Muscle of leg (tissue), 11 donors: ENCODE measurements around the gene SLC66A2. TPM values are rescaled to one million over a fixed set of nuclear protein-coding genes. Genes with fewer than 3 reads are reported as not detected.
"Not testable (repeated sequence)": the region's sequence is repeated elsewhere in the genome, so short reads cannot be mapped to it uniquely, and the experiment has no call there.

Experiments used
- DNase-seq: peaks from one replicate; pipeline ENCODE4 v3.0.0; 2013
- H3K27ac ChIP-seq: one replicate; pipeline ENCODE4 v1.5.1; 2013; ENCODE audit warnings: mild to moderate bottlenecking, low read length, control low read depth
- H3K27me3 ChIP-seq: one replicate; pipeline ENCODE4 v1.6.1; 2013; ENCODE audit warnings: low read length; ENCODE audit not compliant: control insufficient read depth, insufficient read depth
- H3K36me3 ChIP-seq: one replicate; pipeline ENCODE4 v1.6.1; 2013; ENCODE audit warnings: low read length; ENCODE audit not compliant: control insufficient read depth, insufficient read depth
- H3K4me1 ChIP-seq: one replicate; pipeline ENCODE4 v1.6.1; 2013; ENCODE audit warnings: low read length; ENCODE audit not compliant: control insufficient read depth, insufficient read depth
- H3K4me3 ChIP-seq: one replicate; pipeline ENCODE4 v1.5.1; 2013; ENCODE audit warnings: low read length, control low read depth
- H3K9me3 ChIP-seq: replicated peaks from 2 replicates; pipeline ENCODE4 v1.6.1; 2013; ENCODE audit warnings: low read depth, low read length; ENCODE audit not compliant: control insufficient read depth
- WGBS: methylation state at CpG from one replicate; pipeline ENCODE4 v1.1.5; 2013; ENCODE audit warnings: missing lambda C conversion rate; ENCODE audit not compliant: insufficient coverage; 5-methylcytosine and 5-hydroxymethylcytosine counted together
- polyA plus RNA-seq, 8 donors: library from polyadenylated mRNA; unstranded; fragments of 120-200 nt; gene quantifications; one replicate each; pipeline versions ENCODE4 v1.2.1 to v1.2.3, GENCODE V29; 2013; ENCODE audit warnings: inconsistent platforms in 1 of 8, low replicate concordance in 1 of 8; ENCODE audit not compliant: insufficient read length in 8 of 8, insufficient read depth in 1 of 8
- total RNA-seq: library from RNA; stranded (reverse); fragments of 120-200 nt; gene quantifications from one replicate; pipeline ENCODE4 v1.2.4, GENCODE V29; 2013

The SLC66A2 gene
- total and polyA plus RNA-seq, 9 donors = 23.1 to 33.7 (median 25.8) TPM

DNA sequence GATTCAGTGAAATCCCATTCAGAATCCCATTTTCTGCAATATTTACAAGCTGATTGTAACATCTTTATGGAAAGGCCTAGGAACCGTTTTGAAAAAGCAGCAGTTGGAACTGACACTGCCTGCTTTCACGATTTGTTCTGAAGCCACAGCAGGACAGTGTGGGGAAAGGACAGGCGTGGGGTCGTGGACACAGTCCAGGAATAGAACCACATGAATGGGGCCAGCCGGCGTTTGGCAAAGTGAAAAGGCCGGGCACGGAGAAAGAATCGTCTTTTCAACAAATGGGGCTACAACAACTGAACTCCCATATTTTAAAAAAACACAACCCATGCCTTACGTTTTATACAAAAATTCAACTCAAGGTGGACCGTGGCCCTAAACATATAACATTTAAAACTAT lies 69.8 kb downstream of the SLC66A2 start:
- Histone ChIP-seq H3K4me1 (peaks cover 3% of the 10 kb centered on the region), H3K9me3 (peaks cover 5% of the 10 kb centered on the region), H3K27ac (no peak overlapping the region), H3K36me3 (no peaks in the 10 kb centered on the region), H3K4me3 (no peak overlapping the region), H3K27me3 (peaks cover 5% of the 10 kb centered on the region)
- no peak for DNase-seq
- WGBS = 80% methylated on average over 3 of the region's 11 CpGs

DNA sequence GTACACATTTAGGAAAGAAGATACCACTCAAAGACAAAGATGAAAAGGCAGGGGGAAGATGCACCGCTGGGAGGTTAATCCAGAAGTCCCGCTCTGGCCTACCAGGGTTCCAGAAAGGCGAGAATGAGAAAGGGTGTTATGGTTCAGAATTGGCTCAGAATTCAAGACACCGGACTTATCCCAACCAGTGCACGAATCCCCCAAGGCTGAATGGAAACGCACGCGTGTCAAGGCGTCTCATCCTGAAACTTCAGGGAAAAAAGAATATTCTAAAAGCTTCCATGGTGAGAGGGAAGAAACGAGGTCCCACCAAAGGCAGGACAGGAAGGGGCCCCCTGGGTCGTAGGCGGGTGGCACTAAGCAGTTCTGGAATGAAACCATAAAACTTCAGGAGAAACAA lies 71.9 kb downstream of the SLC66A2 start:
- Histone ChIP-seq H3K4me1 (peaks cover 3% of the 10 kb centered on the region), H3K9me3 (peaks cover 5% of the 10 kb centered on the region), H3K36me3 (no peaks in the 10 kb centered on the region), H3K27me3 (peaks cover 10% of the 10 kb centered on the region), H3K27ac (no peak overlapping the region), H3K4me3 (no peak overlapping the region)
- WGBS = 88% methylated on average over 10 of the region's 12 CpGs
- DNase-seq = no peak

DNA sequence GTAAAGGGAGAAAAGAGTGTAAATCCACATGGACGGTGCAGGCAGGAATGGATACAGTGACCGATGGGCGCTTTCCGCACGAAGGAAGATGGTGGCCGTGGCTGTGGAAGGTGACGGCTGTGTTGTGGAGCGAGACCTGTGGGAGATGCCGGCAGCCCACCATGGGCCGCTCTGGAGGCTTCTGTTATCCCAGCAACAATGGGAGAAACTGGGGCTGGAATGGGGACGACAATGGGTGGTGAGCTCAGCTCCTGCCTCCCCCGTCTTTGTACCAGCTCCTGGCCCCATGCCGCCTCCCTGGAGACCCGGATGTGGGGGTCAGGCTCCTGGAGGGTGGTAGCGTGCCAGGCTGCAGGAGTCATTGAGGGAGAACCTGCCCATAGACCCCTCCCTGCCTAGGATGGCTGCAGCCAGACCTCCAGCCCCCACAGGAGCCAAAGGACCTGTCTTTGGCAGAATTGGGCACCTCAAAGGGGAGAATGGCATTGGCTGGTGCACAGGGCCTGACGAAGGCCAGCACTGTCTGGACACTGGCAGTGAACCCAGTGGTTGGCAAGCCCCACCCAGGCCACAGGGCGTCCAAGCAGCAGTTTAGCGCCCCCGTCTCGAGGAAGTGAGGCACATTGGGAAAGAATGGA lies 72.6 kb downstream of the SLC66A2 start:
- Histone ChIP-seq H3K27ac (no peak overlapping the region), H3K4me3 (no peak overlapping the region), H3K4me1 (peaks cover 5% of the 10 kb centered on the region), H3K36me3 (no peaks in the 10 kb centered on the region), H3K9me3 (peaks cover 5% of the 10 kb centered on the region), H3K27me3 (peaks cover 10% of the 10 kb centered on the region)
- DNase-seq = no peak
- WGBS = 89% methylated on average over 19 of the region's 20 CpGs

DNA sequence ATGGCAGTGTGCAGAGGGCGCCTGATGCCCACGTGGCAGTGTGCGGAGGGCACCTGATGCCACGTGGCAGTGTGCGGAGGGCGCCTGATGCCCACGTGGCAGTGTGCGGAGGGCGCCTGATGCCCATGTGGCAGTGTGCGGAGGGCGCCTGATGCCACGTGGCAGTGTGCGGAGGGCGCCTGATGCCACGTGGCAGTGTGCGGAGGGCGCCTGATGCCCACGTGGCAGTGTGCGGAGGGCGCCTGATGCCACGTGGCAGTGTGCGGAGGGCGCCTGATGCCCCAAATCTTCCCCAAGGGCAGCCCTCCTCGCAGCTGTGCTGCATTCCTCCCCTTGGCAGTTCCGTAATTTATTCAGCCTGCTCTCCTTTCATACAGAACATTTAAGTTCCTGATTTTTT lies 73.2 kb downstream of the SLC66A2 start:
- H3K27ac ChIP-seq, H3K27me3 ChIP-seq, DNase-seq, H3K4me3 ChIP-seq, H3K4me1 ChIP-seq, H3K36me3 ChIP-seq, H3K9me3 ChIP-seq: not testable (repeated sequence)
- WGBS = 97% methylated on average over 24 of the region's 25 CpGs

DNA sequence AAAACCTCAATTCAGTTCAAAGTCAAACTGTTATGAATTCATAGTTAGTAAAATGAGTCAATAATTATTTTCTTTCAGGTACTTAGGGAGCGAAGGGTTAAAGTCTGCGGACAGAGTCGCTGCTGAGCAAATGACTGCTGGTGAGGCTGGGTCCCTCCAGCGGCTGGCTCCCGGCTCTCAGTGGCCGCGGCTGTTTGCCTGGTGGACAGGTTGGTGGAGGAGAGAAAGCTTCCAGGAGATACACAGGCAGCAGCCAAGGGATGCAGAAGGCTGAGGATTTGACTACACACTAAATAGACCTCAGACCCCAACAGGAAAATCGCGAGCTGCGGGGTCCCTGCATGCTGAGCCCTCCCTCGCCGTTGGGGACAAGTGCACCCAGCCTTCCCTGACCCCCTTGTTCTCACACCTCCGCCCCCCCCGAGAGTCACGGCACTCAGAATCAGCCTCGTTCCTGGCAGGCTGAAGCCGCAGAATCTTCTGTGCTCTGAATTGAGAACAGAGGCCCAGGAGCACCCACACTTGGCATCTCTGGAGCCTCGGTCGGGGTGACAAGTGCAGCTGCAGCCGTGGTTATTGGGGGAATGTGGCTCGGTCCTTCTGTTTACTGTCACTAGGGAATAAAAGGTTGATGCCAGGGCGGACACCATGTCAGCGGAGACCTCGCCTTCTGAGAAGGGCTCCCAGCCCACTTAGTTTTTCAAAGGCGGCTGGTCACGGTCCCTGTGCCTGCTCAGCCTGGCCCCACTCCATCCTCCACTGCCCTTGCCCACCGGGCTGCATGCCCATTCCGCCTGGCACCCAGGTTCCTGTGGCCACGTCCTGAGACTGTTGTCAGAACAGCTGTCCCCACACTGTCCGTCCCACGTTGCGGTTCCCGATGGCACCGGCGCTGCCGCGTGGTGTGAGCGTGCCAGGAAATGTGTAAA lies 74.0 kb downstream of the SLC66A2 start:
- peaks cover 5% of the 10 kb centered on the region for H3K9me3 ChIP-seq
- H3K36me3 ChIP-seq = no peaks in the 10 kb centered on the region
- H3K27ac ChIP-seq = no peak overlapping the region
- H3K27me3 ChIP-seq = peaks cover 10% of the 10 kb centered on the region
- DNase-seq = no peak
- peaks cover 13% of the 10 kb centered on the region for H3K4me1 ChIP-seq
- H3K4me3 ChIP-seq = no peak overlapping the region
- WGBS = 47% methylated on average over 32 of the region's 38 CpGs

DNA sequence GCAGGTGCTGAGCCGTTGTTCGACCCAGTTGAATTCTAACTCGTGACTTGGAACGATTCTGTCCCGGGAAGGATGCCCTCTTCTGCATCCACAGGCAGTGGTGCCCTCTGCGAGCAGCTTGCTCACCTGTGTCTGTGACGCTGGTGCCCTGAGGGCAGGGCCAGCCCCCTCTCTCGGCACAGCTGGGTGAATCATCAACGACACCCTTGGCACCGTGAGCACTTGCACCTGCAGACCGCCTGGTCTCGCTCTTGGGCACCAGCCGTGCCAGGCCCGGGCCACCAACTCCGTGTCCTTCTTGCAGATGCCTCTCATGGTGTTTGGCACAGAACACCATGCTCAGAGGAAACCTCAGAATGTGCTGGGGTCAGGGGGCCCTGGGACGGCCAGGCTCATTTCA lies 75.0 kb downstream of the SLC66A2 start:
- Histone ChIP-seq H3K36me3 (no peaks in the 10 kb centered on the region), H3K4me1 (peaks cover 19% of the 10 kb centered on the region), H3K9me3 (peaks cover 5% of the 10 kb centered on the region), H3K27ac (no peak overlapping the region), H3K4me3 (no peak overlapping the region), H3K27me3 (peaks cover 10% of the 10 kb centered on the region)
- no peak for DNase-seq
- 78% methylated on average over 16 of the region's 16 CpGs for WGBS

DNA sequence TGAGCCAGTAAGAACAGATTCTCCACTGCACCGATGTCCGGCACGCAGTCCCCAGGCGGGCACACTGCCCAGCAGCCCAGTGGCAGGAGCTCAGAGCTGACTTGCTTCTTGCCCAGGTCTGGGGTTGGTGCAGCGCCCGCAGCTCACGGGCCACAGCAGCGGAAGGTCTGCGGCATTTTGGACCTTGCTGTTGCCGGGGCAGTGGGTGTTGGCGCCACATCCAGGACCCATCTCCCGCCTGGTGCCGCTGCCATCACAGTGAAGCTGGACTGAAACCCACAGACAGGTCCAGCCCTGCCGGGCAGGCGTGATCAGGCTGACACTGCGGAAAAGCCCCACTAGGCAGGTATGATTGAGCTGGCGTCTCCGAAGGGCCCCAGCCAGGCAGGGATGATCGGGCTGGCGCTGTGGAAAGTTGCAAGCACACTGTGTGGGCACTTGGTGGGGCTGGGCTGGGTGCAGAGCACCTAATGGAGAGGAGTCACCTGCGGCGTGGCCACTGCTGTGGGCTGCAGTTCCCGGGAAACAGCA lies 75.5 kb downstream of the SLC66A2 start:
- Histone ChIP-seq H3K4me1 (peaks cover 24% of the 10 kb centered on the region), H3K27me3 (peaks cover 10% of the 10 kb centered on the region), H3K4me3 (no peak overlapping the region), H3K36me3 (no peaks in the 10 kb centered on the region), H3K9me3 (peaks cover 5% of the 10 kb centered on the region), H3K27ac (no peak overlapping the region)
- DNase-seq = no peak
- WGBS = 89% methylated on average over 23 of the region's 23 CpGs

DNA sequence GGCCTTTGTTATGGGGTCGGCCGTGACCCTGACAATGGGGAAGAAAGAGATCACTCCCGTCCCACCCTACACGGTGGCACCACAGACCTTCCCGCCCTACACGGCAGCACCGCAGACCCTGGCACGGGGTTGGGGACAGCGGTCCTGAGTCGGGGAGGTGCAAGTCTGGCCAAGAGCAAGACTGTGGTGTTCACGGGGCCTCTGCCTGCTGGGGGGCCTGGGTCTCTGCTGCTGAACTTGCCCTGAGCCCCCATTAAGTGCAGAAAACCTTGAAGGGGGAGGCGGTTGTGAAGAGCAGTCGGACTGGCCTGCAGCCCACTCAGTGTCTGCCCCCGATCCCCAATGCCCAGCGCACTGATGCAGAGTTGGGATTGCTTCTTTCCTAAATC lies 75.9 kb downstream of the SLC66A2 start:
- Histone ChIP-seq H3K36me3 (no peaks in the 10 kb centered on the region), H3K4me3 (no peak overlapping the region), H3K4me1 (peaks cover 29% of the 10 kb centered on the region), H3K27ac (no peak overlapping the region), H3K27me3 (peaks cover 12% of the 10 kb centered on the region), H3K9me3 (peaks cover 5% of the 10 kb centered on the region)
- DNase-seq = no peak
- 85% methylated on average over 15 of the region's 15 CpGs for WGBS

DNA sequence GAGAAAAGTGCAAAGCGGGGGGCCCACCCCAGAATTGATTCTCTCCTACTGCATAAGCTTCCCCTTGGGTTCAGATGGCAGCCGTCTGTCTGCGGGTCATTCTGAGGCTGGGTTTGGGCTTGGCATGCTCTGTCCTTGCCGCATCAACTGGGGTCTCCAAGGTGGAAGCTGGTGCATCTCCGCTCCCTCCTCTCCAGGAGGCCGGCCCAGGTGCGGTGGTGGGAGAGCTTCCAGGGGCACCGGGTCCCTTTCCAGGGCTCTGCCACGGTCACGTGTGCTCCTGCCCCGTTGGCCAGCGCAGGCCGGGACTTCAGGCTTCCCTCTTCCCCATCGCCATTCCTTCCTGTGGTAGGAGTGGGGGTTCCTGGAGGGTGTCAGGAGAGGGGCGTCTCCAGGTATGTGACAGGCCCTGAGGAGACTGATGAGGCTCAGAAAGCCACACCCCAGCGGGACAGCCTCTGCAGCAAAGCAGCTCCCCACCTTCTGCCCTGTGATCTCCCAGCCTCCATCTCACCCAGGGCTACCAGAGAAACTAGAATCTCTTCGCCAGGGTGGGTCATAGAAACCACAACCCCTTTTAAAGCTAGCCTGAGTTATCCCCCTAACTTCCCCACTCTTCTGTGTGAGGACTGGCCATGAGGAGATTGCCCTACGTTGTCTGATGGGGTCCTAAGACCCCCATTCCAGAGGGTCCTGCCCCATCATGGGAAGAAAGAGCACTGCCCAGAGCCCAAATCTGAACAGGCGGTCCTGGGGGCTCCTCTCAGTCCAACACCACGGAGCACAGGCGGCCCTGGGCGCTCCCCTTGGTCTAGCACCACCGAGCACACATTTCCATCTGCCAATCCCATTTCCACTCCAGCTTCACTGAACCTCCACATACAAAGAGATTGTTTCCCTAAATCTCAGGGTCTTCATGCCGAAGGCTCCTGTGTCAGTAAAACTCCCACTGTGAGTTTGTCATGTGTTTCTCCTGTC lies 76.6 kb downstream of the SLC66A2 start:
- H3K27ac ChIP-seq = no peak overlapping the region
- DNase-seq = no peak
- WGBS = 76% methylated on average over 12 of the region's 24 CpGs
- H3K27me3 ChIP-seq = peaks cover 14% of the 10 kb centered on the region
- no peak overlapping the region for H3K4me3 ChIP-seq
- peaks cover 32% of the 10 kb centered on the region for H3K4me1 ChIP-seq
- peaks cover 5% of the 10 kb centered on the region for H3K9me3 ChIP-seq
- no peaks in the 10 kb centered on the region for H3K36me3 ChIP-seq
